GM12878 (cell line): Measurements from ENCODE around the gene NSMCE3. TPM values are rescaled to one million over a fixed set of nuclear protein-coding genes. Genes with fewer than 3 reads are reported as not detected.

ENCODE experiments used
- ATAC-seq: fragments of 200-7000 bp; cut with Tn5 transposase; 3 replicates; pipeline ENCODE4 v1.9.1; 2020; ENCODE audit warnings: mild to moderate bottlenecking, moderate library complexity
- BruUV-seq: library from RNA; stranded (reverse); fragments of 400-500 nt; replicated peaks from 2 replicates; lab custom pipeline; 2021; lab: Mats Ljungman, UMichigan
- CTCF ChIA-PET: fragments of 300-600 bp; sonication (Branson Sonifier 250); formaldehyde crosslinking; extraction: SDS; loops from one replicate; lab custom pipeline; 2021; ENCODE audit warnings: inconsistent platforms; lab: Yijun Ruan, JAX
- POLR2A ChIA-PET: fragments of 350-600 bp; formaldehyde crosslinking; extraction: SDS; loops from one replicate; lab custom pipeline; 2021; ENCODE audit warnings: inconsistent platforms; lab: Charles Lee
- RAD21 ChIA-PET: fragments of 300-600 bp; sonication (Branson Sonifier 250); formaldehyde crosslinking; loops from one replicate; lab custom pipeline; 2023; ENCODE audit warnings: antibody characterized with exemption; ENCODE audit not compliant: unreplicated experiment; lab: Charles Lee
- SMC1A ChIA-PET: fragments of 300-600 bp; sonication (Branson Sonifier 250); formaldehyde crosslinking; loops from one replicate; lab custom pipeline; 2023; ENCODE audit not compliant: unreplicated experiment, uncharacterized antibody; lab: Charles Lee
- DNase-seq: peaks from one replicate; pipeline ENCODE4 v3.0.0-alpha.2; 2011; ENCODE audit warnings: low read depth, low spot score
- FAIRE-seq: peaks from 3 replicates; lab custom pipeline; 2011; peaks lifted over from hg19 to GRCh38; lab: Jason Lieb, UNC
- H2AFZ ChIP-seq: 2 replicates; pipeline ENCODE4 v1.6.0; 2011; ENCODE audit warnings: low read depth, low read length, control low read depth; ENCODE audit not compliant: control insufficient read depth
- H3K27ac ChIP-seq: 2 replicates; pipeline ENCODE4 v1.5.1; 2011; ENCODE audit warnings: control low read depth; ENCODE audit not compliant: control insufficient read depth, insufficient read depth
- H3K27me3 ChIP-seq, 2 experiments: replicated peaks in 1 of 2; 2 replicates each; pipeline versions ENCODE4 v1.6.0 to v1.6.1; 2011; ENCODE audit warnings: low read length in 1 of 2; ENCODE audit not compliant: control insufficient read depth in 2 of 2, insufficient read depth in 2 of 2
- H3K36me3 ChIP-seq, 2 experiments: 2 replicates each; pipeline ENCODE4 v1.5.1; 2011; ENCODE audit warnings: low read length in 1 of 2; ENCODE audit not compliant: control insufficient read depth in 2 of 2, insufficient read depth in 2 of 2
- H3K4me1 ChIP-seq: 2 replicates; pipeline ENCODE4 v1.6.1; 2011; ENCODE audit warnings: mild to moderate bottlenecking, low read length, moderate library complexity, mixed read lengths; ENCODE audit not compliant: control insufficient read depth, insufficient read depth
- H3K4me2 ChIP-seq: 2 replicates; pipeline ENCODE4 v1.6.0; 2011; ENCODE audit warnings: control low read depth; ENCODE audit not compliant: control insufficient read depth, insufficient read depth
- H3K4me3 ChIP-seq: fragments of 200-600 bp; sonication (generic); 2 replicates; pipeline ENCODE4 v1.5.1; 2016
- H3K79me2 ChIP-seq: 2 replicates; pipeline ENCODE4 v1.6.0; 2011; ENCODE audit warnings: low read length; ENCODE audit not compliant: control insufficient read depth, insufficient read depth
- H3K9ac ChIP-seq: 2 replicates; pipeline ENCODE4 v1.8.0; 2011; ENCODE audit warnings: low read length, control low read depth, mixed read lengths; ENCODE audit not compliant: control insufficient read depth, insufficient read depth
- H3K9me3 ChIP-seq: replicated peaks from 3 replicates; pipeline ENCODE4 v1.5.1; 2011; ENCODE audit warnings: mild to moderate bottlenecking, low read length; ENCODE audit not compliant: control insufficient read depth, insufficient read depth
- H4K20me1 ChIP-seq: 2 replicates; pipeline ENCODE4 v1.6.0; 2011; ENCODE audit not compliant: control insufficient read depth, insufficient read depth
- BCL11A ChIP-seq: IDR thresholded peaks from 2 replicates; pipeline ENCODE4 v1.6.1; 2011; ENCODE audit warnings: low read depth, low read length
- BMI1 ChIP-seq: fragments of 450-650 bp; IDR thresholded peaks from 2 replicates; pipeline ENCODE4 v1.6.1; 2016; ENCODE audit warnings: mild to moderate bottlenecking, moderate library complexity, borderline replicate concordance
- CBX3 ChIP-seq: fragments of 200-600 bp; sonication (generic); IDR thresholded peaks from 2 replicates; pipeline ENCODE4 v1.6.1; 2016; ENCODE audit warnings: low read depth, borderline replicate concordance
- DPF2 ChIP-seq: fragments of 450-650 bp; IDR thresholded peaks from 2 replicates; pipeline ENCODE4 v1.6.1; 2017; ENCODE audit warnings: mild to moderate bottlenecking
- ETV6 ChIP-seq, 2 experiments: fragments of 450-650 bp in 1 of 2; IDR thresholded peaks in 1 of 2; conservative IDR thresholded peaks in 1 of 2; 2 replicates each; pipeline ENCODE4 v1.6.1; 2014; ENCODE audit warnings: antibody characterized with exemption in 1 of 2, borderline replicate concordance in 1 of 2, low read depth in 1 of 2, mild to moderate bottlenecking in 1 of 2, moderate library complexity in 1 of 2
- MEF2A ChIP-seq: IDR thresholded peaks from 2 replicates; pipeline ENCODE4 v1.6.1; 2011; ENCODE audit warnings: low read depth, mild to moderate bottlenecking, low read length, moderate library complexity; ENCODE audit not compliant: insufficient read depth
- NR2C2 ChIP-seq: IDR thresholded peaks from 2 replicates; pipeline ENCODE4 v1.6.1; 2011; ENCODE audit warnings: borderline replicate concordance, low read depth; ENCODE audit not compliant: control insufficient read depth, insufficient read length
- POLR2A ChIP-seq: IDR thresholded peaks from 2 replicates; pipeline ENCODE4 v1.6.1; 2011; ENCODE audit warnings: low read depth, mild to moderate bottlenecking, low read length
- RFX5 ChIP-seq: IDR thresholded peaks from 2 replicates; pipeline ENCODE4 v1.6.1; 2011; ENCODE audit warnings: low read depth, low read length, improper control_type of control experiment
- RUNX3 ChIP-seq: IDR thresholded peaks from 2 replicates; pipeline ENCODE4 v1.6.1; 2012; ENCODE audit warnings: low read length, inconsistent platforms
- SP1 ChIP-seq: IDR thresholded peaks from one replicate; pipeline ENCODE4 v1.6.1; 2011; ENCODE audit warnings: low read depth, low read length
- WRNIP1 ChIP-seq: IDR thresholded peaks from 2 replicates; pipeline ENCODE4 v1.6.1; 2011; ENCODE audit warnings: low read depth, low read length, improper control_type of control experiment, borderline replicate concordance
- ZNF207 ChIP-seq: fragments of 450-650 bp; IDR thresholded peaks from 2 replicates; pipeline ENCODE4 v1.6.1; 2014; ENCODE audit warnings: antibody characterized with exemption, mild to moderate bottlenecking, borderline replicate concordance
- WGBS: methylation state at CpG from one replicate; pipeline ENCODE4 v1.1.6; 2016; ENCODE audit warnings: low lambda C conversion rate; ENCODE audit not compliant: insufficient replicate concordance, insufficient coverage; ENCODE audit errors: missing lambda C conversion rate; 5-methylcytosine and 5-hydroxymethylcytosine counted together
- in situ Hi-C: fragments of 300-500 bp; cut with MboI; formaldehyde crosslinking; loops from 9 replicates; pipeline ENCODE4 v1.14.3; 2018; ENCODE audit warnings: mixed read lengths
- intact Hi-C: fragments of 100-400 bp; cut with micrococcal nuclease; formaldehyde crosslinking; loops from one replicate; pipeline ENCODE4 v1.14.2; 2022; ENCODE audit not compliant: unreplicated experiment
- polyA plus RNA-seq, 11 experiments: library from polyadenylated mRNA; depleted of rRNA in 4 of 11; unstranded in 6 of 11; stranded (reverse) in 5 of 11; fragments of >200 nt; fragmentation: Nextera tagmentation in 4 of 11; fragmentation: Illumina TruSeq in 1 of 11; extraction: Ambion mirVana in 4 of 11; extraction: Trizol in 1 of 11; gene quantifications; 1 replicate in 1 of 11; 2 replicates in 10 of 11; pipeline versions ENCODE4 v1.2.1 to v1.2.3, GENCODE V29; 2011 to 2016; ENCODE audit warnings: inconsistent platforms in 2 of 11, missing spikeins in 2 of 11, low read depth in 1 of 11
- total RNA-seq, 4 experiments: library from RNA; depleted of rRNA in 3 of 4; stranded (reverse); fragments of >200 nt in 3 of 4; fragmentation: Illumina TruSeq in 1 of 4; extraction: Trizol in 1 of 4; gene quantifications; 2 replicates each; pipeline versions ENCODE4 v1.2.1 to v1.2.3, GENCODE V29; 2013 to 2021
- TF ChIP-seq, protein P1 (sequence below): fragments of 450-650 bp; IDR thresholded peaks from 2 replicates; pipeline ENCODE4 v1.6.1; 2017; ENCODE audit warnings: mild to moderate bottlenecking, low read depth, inconsistent platforms; ENCODE audit not compliant: poor library complexity, severe bottlenecking
- TF ChIP-seq, protein P2 (sequence below): IDR thresholded peaks from 2 replicates; pipeline ENCODE4 v1.6.1; 2011; ENCODE audit warnings: mild to moderate bottlenecking, low read depth, low read length, moderate library complexity; ENCODE audit not compliant: insufficient replicate concordance
- TF ChIP-seq, protein P3 (sequence below): fragments of 450-650 bp; IDR thresholded peaks from 2 replicates; pipeline ENCODE4 v1.6.1; 2017; ENCODE audit warnings: mild to moderate bottlenecking
- TF ChIP-seq, protein P4 (sequence below): fragments of 150-350 bp; IDR thresholded peaks from 2 replicates; pipeline ENCODE4 v1.6.1; 2016; ENCODE audit warnings: low read depth, low read length

NSMCE3 gene
- total and polyA plus RNA-seq, 10 of the 15 experiments (the other 5 are each of a cell fraction or from before 2014, with no cell fraction given), result 3.7 to 30.0 (median 19.2) TPM

DNA sequence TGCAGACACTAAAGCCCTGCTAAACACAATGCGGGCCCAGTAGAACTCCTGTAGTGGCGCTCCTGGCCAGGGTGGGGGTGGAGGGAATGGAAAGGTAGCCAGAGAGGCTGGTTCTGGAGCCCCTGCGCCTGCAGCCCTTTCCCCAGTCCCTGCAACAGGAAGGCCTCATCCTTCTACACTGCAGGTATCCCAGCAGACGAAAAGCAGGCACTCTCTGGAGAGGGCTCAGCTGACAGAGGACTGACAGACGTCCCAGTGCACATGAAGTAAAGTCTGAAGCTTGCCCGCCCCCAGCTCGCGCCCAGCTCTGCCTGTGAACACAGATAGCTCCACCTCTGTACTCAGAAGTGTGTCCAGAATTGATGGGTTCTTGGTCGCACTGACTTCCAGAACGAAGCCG is 46.0 kb downstream of the NSMCE3 start:
- DNase-seq, result no peak
- RAD21 ChIA-PET, result no interaction called here
- Histone ChIP-seq H3K27me3 (no peaks in the 10 kb centered on the region; a peak in 1 of 4 replicates), H3K27ac (no peak overlapping the region), H3K36me3 (no peaks in the 10 kb centered on the region), H3K9ac (no peak overlapping the region), H3K9me3 (no peaks in the 10 kb centered on the region; the same call in 2 of the 3 replicates), H3K4me3 (no peak overlapping the region), H4K20me1 (no peaks in the 10 kb centered on the region), H3K79me2 (no peaks in the 10 kb centered on the region), H3K4me2 (no peak overlapping the region), H2AFZ (no peak overlapping the region), H3K4me1 (no peaks in the 10 kb centered on the region)
- intact Hi-C loops (no loop called here), in situ Hi-C loops (loop anchor here (10.0 kb wide), 1 partner anchor 59 kb away; no protein-coding TSS in a partner anchor)
- WGBS, result 29% methylated on average over 11 of the region's 11 CpGs
- no peak for ATAC-seq
- SMC1A ChIA-PET, result interaction anchor here (1.1 kb wide), 1 partner anchor 9 kb away, joined by 3 read pairs; no protein-coding TSS in a partner anchor
- POLR2A ChIA-PET, result no interaction called here
- CTCF ChIA-PET, result no interaction called here
- no TSS peak for BruUV-seq
- FAIRE-seq, result no peak
- TF ChIP-seq SP1 (no peak), ETV6 (conservative IDR thresholded peaks at IDR 0.05 in 1 of 2, IDR thresholded peaks at IDR 0.05 in 1 of 2; ENCODE audit: borderline replicate concordance in 1 of 2, low read depth in 1 of 2) (no peak), ZNF207 (no peak), RFX5 (no peak), BMI1 (no peak), RUNX3 (no peak), CBX3 (no peak), BCL11A (no peak), NR2C2 (no peak), DPF2 (no peak), MEF2A (no peak), POLR2A (no peak), WRNIP1 (no peak)
- TF ChIP-seq, protein P1, sequence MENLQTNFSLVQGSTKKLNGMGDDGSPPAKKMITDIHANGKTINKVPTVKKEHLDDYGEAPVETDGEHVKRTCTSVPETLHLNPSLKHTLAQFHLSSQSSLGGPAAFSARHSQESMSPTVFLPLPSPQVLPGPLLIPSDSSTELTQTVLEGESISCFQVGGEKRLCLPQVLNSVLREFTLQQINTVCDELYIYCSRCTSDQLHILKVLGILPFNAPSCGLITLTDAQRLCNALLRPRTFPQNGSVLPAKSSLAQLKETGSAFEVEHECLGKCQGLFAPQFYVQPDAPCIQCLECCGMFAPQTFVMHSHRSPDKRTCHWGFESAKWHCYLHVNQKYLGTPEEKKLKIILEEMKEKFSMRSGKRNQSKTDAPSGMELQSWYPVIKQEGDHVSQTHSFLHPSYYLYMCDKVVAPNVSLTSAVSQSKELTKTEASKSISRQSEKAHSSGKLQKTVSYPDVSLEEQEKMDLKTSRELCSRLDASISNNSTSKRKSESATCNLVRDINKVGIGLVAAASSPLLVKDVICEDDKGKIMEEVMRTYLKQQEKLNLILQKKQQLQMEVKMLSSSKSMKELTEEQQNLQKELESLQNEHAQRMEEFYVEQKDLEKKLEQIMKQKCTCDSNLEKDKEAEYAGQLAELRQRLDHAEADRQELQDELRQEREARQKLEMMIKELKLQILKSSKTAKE, result no peak
- TF ChIP-seq, protein P2, sequence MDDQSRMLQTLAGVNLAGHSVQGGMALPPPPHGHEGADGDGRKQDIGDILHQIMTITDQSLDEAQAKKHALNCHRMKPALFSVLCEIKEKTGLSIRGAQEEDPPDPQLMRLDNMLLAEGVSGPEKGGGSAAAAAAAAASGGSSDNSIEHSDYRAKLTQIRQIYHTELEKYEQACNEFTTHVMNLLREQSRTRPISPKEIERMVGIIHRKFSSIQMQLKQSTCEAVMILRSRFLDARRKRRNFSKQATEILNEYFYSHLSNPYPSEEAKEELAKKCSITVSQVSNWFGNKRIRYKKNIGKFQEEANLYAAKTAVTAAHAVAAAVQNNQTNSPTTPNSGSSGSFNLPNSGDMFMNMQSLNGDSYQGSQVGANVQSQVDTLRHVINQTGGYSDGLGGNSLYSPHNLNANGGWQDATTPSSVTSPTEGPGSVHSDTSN, result no peak
- TF ChIP-seq, protein P3, sequence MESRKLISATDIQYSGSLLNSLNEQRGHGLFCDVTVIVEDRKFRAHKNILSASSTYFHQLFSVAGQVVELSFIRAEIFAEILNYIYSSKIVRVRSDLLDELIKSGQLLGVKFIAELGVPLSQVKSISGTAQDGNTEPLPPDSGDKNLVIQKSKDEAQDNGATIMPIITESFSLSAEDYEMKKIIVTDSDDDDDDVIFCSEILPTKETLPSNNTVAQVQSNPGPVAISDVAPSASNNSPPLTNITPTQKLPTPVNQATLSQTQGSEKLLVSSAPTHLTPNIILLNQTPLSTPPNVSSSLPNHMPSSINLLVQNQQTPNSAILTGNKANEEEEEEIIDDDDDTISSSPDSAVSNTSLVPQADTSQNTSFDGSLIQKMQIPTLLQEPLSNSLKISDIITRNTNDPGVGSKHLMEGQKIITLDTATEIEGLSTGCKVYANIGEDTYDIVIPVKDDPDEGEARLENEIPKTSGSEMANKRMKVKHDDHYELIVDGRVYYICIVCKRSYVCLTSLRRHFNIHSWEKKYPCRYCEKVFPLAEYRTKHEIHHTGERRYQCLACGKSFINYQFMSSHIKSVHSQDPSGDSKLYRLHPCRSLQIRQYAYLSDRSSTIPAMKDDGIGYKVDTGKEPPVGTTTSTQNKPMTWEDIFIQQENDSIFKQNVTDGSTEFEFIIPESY, result no peak
- TF ChIP-seq, protein P4, sequence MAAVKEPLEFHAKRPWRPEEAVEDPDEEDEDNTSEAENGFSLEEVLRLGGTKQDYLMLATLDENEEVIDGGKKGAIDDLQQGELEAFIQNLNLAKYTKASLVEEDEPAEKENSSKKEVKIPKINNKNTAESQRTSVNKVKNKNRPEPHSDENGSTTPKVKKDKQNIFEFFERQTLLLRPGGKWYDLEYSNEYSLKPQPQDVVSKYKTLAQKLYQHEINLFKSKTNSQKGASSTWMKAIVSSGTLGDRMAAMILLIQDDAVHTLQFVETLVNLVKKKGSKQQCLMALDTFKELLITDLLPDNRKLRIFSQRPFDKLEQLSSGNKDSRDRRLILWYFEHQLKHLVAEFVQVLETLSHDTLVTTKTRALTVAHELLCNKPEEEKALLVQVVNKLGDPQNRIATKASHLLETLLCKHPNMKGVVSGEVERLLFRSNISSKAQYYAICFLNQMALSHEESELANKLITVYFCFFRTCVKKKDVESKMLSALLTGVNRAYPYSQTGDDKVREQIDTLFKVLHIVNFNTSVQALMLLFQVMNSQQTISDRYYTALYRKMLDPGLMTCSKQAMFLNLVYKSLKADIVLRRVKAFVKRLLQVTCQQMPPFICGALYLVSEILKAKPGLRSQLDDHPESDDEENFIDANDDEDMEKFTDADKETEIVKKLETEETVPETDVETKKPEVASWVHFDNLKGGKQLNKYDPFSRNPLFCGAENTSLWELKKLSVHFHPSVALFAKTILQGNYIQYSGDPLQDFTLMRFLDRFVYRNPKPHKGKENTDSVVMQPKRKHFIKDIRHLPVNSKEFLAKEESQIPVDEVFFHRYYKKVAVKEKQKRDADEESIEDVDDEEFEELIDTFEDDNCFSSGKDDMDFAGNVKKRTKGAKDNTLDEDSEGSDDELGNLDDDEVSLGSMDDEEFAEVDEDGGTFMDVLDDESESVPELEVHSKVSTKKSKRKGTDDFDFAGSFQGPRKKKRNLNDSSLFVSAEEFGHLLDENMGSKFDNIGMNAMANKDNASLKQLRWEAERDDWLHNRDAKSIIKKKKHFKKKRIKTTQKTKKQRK, result no peak
